Thymus (tissue), 14 donors: ENCODE results near the gene HEATR5B. TPM values are rescaled to one million over a fixed set of nuclear protein-coding genes. Genes with fewer than 3 reads are reported as not detected.

Source experiments
- DNase-seq, 9 donors: peaks; one replicate each; pipeline ENCODE4 v3.0.0-alpha.2; 2013; ENCODE audit warnings: low spot score in 9 of 9, low read depth in 6 of 9, missing footprints in 1 of 9
- H3K27ac ChIP-seq, 2 donors: one replicate each; pipeline ENCODE4 v1.5.1; 2013; ENCODE audit warnings: control low read depth in 1 of 2, low read depth in 1 of 2, low read length in 1 of 2, mild to moderate bottlenecking in 1 of 2, moderate library complexity in 1 of 2
- H3K27me3 ChIP-seq, 2 donors: one replicate each; pipeline ENCODE4 v1.5.1; 2013; ENCODE audit warnings: low read length in 1 of 2; ENCODE audit not compliant: control insufficient read depth in 2 of 2, insufficient read depth in 1 of 2
- H3K36me3 ChIP-seq, 2 donors: one replicate each; pipeline ENCODE4 v1.5.1; 2013; ENCODE audit warnings: low read length in 1 of 2, mild to moderate bottlenecking in 1 of 2, moderate library complexity in 1 of 2; ENCODE audit not compliant: control insufficient read depth in 2 of 2, insufficient read depth in 2 of 2
- H3K4me1 ChIP-seq, 2 donors: one replicate each; pipeline ENCODE4 v1.5.1; 2013; ENCODE audit warnings: low read length in 2 of 2; ENCODE audit not compliant: control insufficient read depth in 2 of 2, insufficient read depth in 2 of 2
- H3K4me3 ChIP-seq, 2 donors: one replicate each; pipeline ENCODE4 v1.5.1; 2013; ENCODE audit warnings: low read length in 2 of 2, control low read depth in 1 of 2, mild to moderate bottlenecking in 1 of 2
- H3K9me3 ChIP-seq, 2 donors: one replicate each; pipeline ENCODE4 v1.5.1; 2013; ENCODE audit warnings: low read length in 1 of 2, mild to moderate bottlenecking in 1 of 2; ENCODE audit not compliant: control insufficient read depth in 2 of 2, insufficient read depth in 1 of 2
- WGBS: extraction: QIAGEN DNeasy Blood & Tissue Kit; methylation state at CpG from one replicate; pipeline ENCODE4 v1.1.7; 2013; 5-methylcytosine and 5-hydroxymethylcytosine counted together
- long read RNA-seq, 10 donors: transcript quantifications; one replicate each; lab custom pipeline, GENCODE V29; 2026
- polyA plus RNA-seq: library from polyadenylated mRNA; stranded (reverse); fragments of 200-250 nt; gene quantifications from one replicate; pipeline ENCODE4 v1.2.3, GENCODE V29; 2013
- total RNA-seq: library from RNA; stranded (reverse); fragments of 120-200 nt; gene quantifications from one replicate; pipeline ENCODE4 v1.2.4, GENCODE V29; 2013
- donor health status: healthy.

HEATR5B gene
- 14.0 TPM for total RNA-seq
- polyA plus RNA-seq: 10.4 TPM
- long read RNA-seq, donor 1: 0 reads
- long read RNA-seq, donor 2: 0 reads
- long read RNA-seq, donor 3, full-length matches to known transcripts: 3 of 12 reads
- long read RNA-seq, donor 3, partial matches to known transcripts: 9 of 12 reads
- long read RNA-seq, donor 3, other reads (novel, unspliced or antisense): 0 of 12 reads
- long read RNA-seq, donor 4: 0 reads
- long read RNA-seq, donor 5, full-length matches to known transcripts: 1 of 6 reads
- long read RNA-seq, donor 5, partial matches to known transcripts: 5 of 6 reads
- long read RNA-seq, donor 5, other reads (novel, unspliced or antisense): 0 of 6 reads
- long read RNA-seq, donor 6, full-length matches to known transcripts: 1 of 1 reads
- long read RNA-seq, donor 6, partial matches to known transcripts: 0 of 1 reads
- long read RNA-seq, donor 6, other reads (novel, unspliced or antisense): 0 of 1 reads
- long read RNA-seq, donor 7, full-length matches to known transcripts: 1 of 6 reads
- long read RNA-seq, donor 7, partial matches to known transcripts: 5 of 6 reads
- long read RNA-seq, donor 7, other reads (novel, unspliced or antisense): 0 of 6 reads
- long read RNA-seq, donor 8: 0 reads
- long read RNA-seq, donor 9, full-length matches to known transcripts: 1 of 1 reads
- long read RNA-seq, donor 9, partial matches to known transcripts: 0 of 1 reads
- long read RNA-seq, donor 9, other reads (novel, unspliced or antisense): 0 of 1 reads
- long read RNA-seq, donor 10: 0 reads

GRCh38 chr2:37083873-37084794 is at the start of gene HEATR5B, which contains the start of gene GPATCH11:
Gene HEATR5B, minus strand, starts transcription at chr2:37084372. Its CDS starts 958 bp downstream, at chr2:37083414.
Gene GPATCH11, plus strand, starts transcription at chr2:37084518. Its CDS starts 3,864 bp downstream, at chr2:37088382.
- H3K27ac ChIP-seq: peak within 1 kb of the TSS; percentile 63 to 85
- H3K9me3 ChIP-seq: no peaks in the 10 kb centered on the region
- peaks cover 0 to 20% of the 10 kb centered on the region in 2 donors for H3K36me3 ChIP-seq
- H3K4me1 ChIP-seq: peaks cover 6 to 8% of the 10 kb centered on the region in 2 donors
- DNase-seq: peak; percentile 89 to 96 (median 92)
- H3K27me3 ChIP-seq: no peaks in the 10 kb centered on the region
- H3K4me3 ChIP-seq: peak within 1 kb of the TSS; percentile 74
- under 1% methylated on average over 74 of the region's 74 CpGs for WGBS

GRCh38 chr2:37132914-37133313 is 48.7 kb upstream of the HEATR5B start:
- Histone ChIP-seq H3K4me1 (no peaks in the 10 kb centered on the region), H3K27ac (no peak overlapping the region), H3K9me3 (no peaks in the 10 kb centered on the region), H3K4me3 (no peak overlapping the region), H3K36me3 (peaks cover 47 to 88% of the 10 kb centered on the region in 2 donors), H3K27me3 (no peaks in the 10 kb centered on the region)
- no peak for DNase-seq
- WGBS: 97% methylated on average over 6 of the region's 6 CpGs

GRCh38 chr2:37125416-37125815 is 41.2 kb upstream of the HEATR5B start:
- Histone ChIP-seq H3K9me3 (no peaks in the 10 kb centered on the region), H3K27ac (no peak overlapping the region), H3K27me3 (no peaks in the 10 kb centered on the region), H3K36me3 (peaks cover 52 to 73% of the 10 kb centered on the region in 2 donors), H3K4me1 (no peaks in the 10 kb centered on the region), H3K4me3 (no peak overlapping the region)
- 100% methylated on average over 2 of the region's 2 CpGs for WGBS
- DNase-seq: no peak

- Histone ChIP-seq H3K36me3 (peaks cover 41 to 60% of the 10 kb centered on the region in 2 donors), H3K27me3 (no peaks in the 10 kb centered on the region), H3K27ac (no peak overlapping the region), H3K9me3 (no peaks in the 10 kb centered on the region), H3K4me3 (no peak overlapping the region), H3K4me1 (no peaks in the 10 kb centered on the region)
- 98% methylated on average over 5 of the region's 5 CpGs for WGBS
- no peak for DNase-seq
These were observed 35.0 kb upstream of the HEATR5B start for GRCh38 chr2:37119157-37119556.

GRCh38 chr2:37117566-37117965 is 33.4 kb upstream of the HEATR5B start:
- Histone ChIP-seq H3K27me3 (no peaks in the 10 kb centered on the region), H3K9me3 (no peaks in the 10 kb centered on the region), H3K36me3 (peaks cover 38 to 49% of the 10 kb centered on the region in 2 donors), H3K4me3 (no peak overlapping the region), H3K27ac (no peak overlapping the region), H3K4me1 (no peaks in the 10 kb centered on the region)
- no peak for DNase-seq
- 98% methylated on average over 1 of the region's 1 CpG for WGBS

- 78% methylated on average over 2 of the region's 2 CpGs for WGBS
These were observed 27.8 kb upstream of the HEATR5B start for GRCh38 chr2:37111958-37112357.

GRCh38 chr2:37110306-37111212 is 26.4 kb upstream of the HEATR5B start:
- Histone ChIP-seq H3K4me3 (no peak overlapping the region), H3K27me3 (no peaks in the 10 kb centered on the region), H3K36me3 (peaks cover 8 to 48% of the 10 kb centered on the region in 2 donors), H3K27ac (no peak overlapping the region), H3K4me1 (no peaks in the 10 kb centered on the region), H3K9me3 (no peaks in the 10 kb centered on the region)
- WGBS: 96% methylated on average over 4 of the region's 4 CpGs
- no peak for DNase-seq

More at GRCh38 chr2:37111958-37112357, 27.8 kb upstream of the HEATR5B start:
- no peaks in the 10 kb centered on the region for H3K4me1 ChIP-seq
- H3K36me3 ChIP-seq: peaks cover 20 to 50% of the 10 kb centered on the region in 2 donors
- no peak overlapping the region for H3K4me3 ChIP-seq
- H3K27ac ChIP-seq: no peak overlapping the region
- no peak for DNase-seq
- no peaks in the 10 kb centered on the region for H3K9me3 ChIP-seq
- H3K27me3 ChIP-seq: no peaks in the 10 kb centered on the region

- Histone ChIP-seq H3K27ac (no peak overlapping the region), H3K4me1 (no peaks in the 10 kb centered on the region), H3K27me3 (no peaks in the 10 kb centered on the region), H3K36me3 (peaks cover 8 to 49% of the 10 kb centered on the region in 2 donors), H3K9me3 (no peaks in the 10 kb centered on the region), H3K4me3 (no peak overlapping the region)
- no peak for DNase-seq
- WGBS: 97% methylated on average over 4 of the region's 4 CpGs
These were observed 25.4 kb upstream of the HEATR5B start for GRCh38 chr2:37109523-37109922.
